H4 (cell line): ENCODE results near the gene PHACTR1. TPM values are rescaled to one million over a fixed set of nuclear protein-coding genes. Genes with fewer than 3 reads are reported as not detected.

Source experiments
- DNase-seq: peaks from one replicate; pipeline ENCODE4 v3.0.0-alpha.2; 2015; ENCODE audit warnings: low spot score
- total RNA-seq: library from RNA; depleted of rRNA; stranded (reverse); fragments of >200 nt; shearing (Covaris generic); gene quantifications from 2 replicates; pipeline ENCODE4 v1.2.3, GENCODE V29; 2014

The PHACTR1 gene
- total RNA-seq, 1 experiment from 2014 or later: 3.3 TPM

- no peak for DNase-seq
Observed at GRCh38 chr6:13286181-13286580, 569.6 kb downstream of the PHACTR1 start.

GRCh38 chr6:13287104-13287503, 570.5 kb downstream of the PHACTR1 start:
- no peak for DNase-seq

GRCh38 chr6:13288481-13288880, 571.9 kb downstream of the PHACTR1 start:
- no peak for DNase-seq

- no peak for DNase-seq
Observed at GRCh38 chr6:13288969-13289391, 572.4 kb downstream of the PHACTR1 start.

GRCh38 chr6:13289789-13290318, 573.3 kb downstream of the PHACTR1 start:
- no peak for DNase-seq

GRCh38 chr6:13290335-13290734, 573.8 kb downstream of the PHACTR1 start:
- no peak for DNase-seq

- no peak for DNase-seq
Observed at GRCh38 chr6:13292774-13293173, 576.2 kb downstream of the PHACTR1 start.

- DNase-seq: no peak
Observed at GRCh38 chr6:13294499-13295069, 578.0 kb downstream of the PHACTR1 start.

- no peak for DNase-seq
Observed at GRCh38 chr6:13295576-13295975, 579.0 kb downstream of the PHACTR1 start.

- DNase-seq: no peak
Observed at GRCh38 chr6:13296536-13296997, 580.0 kb downstream of the PHACTR1 start.

- DNase-seq: no peak
Observed at GRCh38 chr6:13297391-13297790, 580.8 kb downstream of the PHACTR1 start.

- no peak for DNase-seq
Observed at GRCh38 chr6:13298446-13298845, 581.9 kb downstream of the PHACTR1 start.

GRCh38 chr6:13299403-13299821, 582.8 kb downstream of the PHACTR1 start:
- no peak for DNase-seq

GRCh38 chr6:13299918-13300317, 583.4 kb downstream of the PHACTR1 start:
- DNase-seq: no peak

GRCh38 chr6:13300643-13301590, 584.4 kb downstream of the PHACTR1 start:
- DNase-seq: no peak

- no peak for DNase-seq
Observed at GRCh38 chr6:13302291-13302690, 585.7 kb downstream of the PHACTR1 start.

GRCh38 chr6:13302751-13303667, 586.4 kb downstream of the PHACTR1 start:
- peak; percentile 98 for DNase-seq

- DNase-seq: peak; percentile 55
Observed at GRCh38 chr6:13303668-13304017, 587.1 kb downstream of the PHACTR1 start.

- DNase-seq: no peak
Observed at GRCh38 chr6:13304101-13304500, 587.5 kb downstream of the PHACTR1 start.

GRCh38 chr6:13304580-13305260, 588.2 kb downstream of the PHACTR1 start:
- no peak for DNase-seq

GRCh38 chr6:13305288-13305687, 588.7 kb downstream of the PHACTR1 start:
- no peak for DNase-seq
